NB4 (cell line): Measurements from ENCODE around the gene WDR1.

Source experiments
- MYC ChIP-seq: IDR thresholded peaks from 2 replicates; pipeline ENCODE4 v1.6.1; 2011; ENCODE audit warnings: low read depth, low read length
- POLR2A ChIP-seq: IDR thresholded peaks from 2 replicates; pipeline ENCODE4 v1.6.1; 2011; ENCODE audit warnings: mild to moderate bottlenecking; ENCODE audit not compliant: insufficient read length; ENCODE audit errors: extremely low read depth
- TF ChIP-seq, protein P1 (sequence below): IDR thresholded peaks from one replicate; pipeline ENCODE4 v1.5.1; 2012; ENCODE audit warnings: low read depth, low read length

DNA sequence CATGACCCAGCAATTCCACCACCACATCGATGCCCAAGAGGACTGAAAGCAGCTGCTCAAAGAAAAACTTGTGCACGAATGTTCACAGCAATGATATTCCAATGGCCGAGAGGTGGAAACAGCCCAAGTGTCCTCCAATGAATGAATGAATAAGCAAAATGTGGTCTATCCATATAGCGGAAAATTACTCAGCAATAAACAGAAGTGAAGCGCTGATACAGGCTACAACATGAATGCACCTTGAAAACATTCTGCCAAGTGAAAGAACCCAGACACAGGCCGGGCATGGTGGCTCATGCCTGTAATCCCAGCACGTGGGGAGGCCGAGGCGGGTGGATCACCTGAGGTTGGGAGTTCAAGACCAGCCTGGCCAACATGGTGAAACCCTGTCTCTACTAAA lies 90.1 kb downstream of the WDR1 start:
- TF ChIP-seq MYC (no peak), POLR2A (no peak)
- TF ChIP-seq, protein P1, sequence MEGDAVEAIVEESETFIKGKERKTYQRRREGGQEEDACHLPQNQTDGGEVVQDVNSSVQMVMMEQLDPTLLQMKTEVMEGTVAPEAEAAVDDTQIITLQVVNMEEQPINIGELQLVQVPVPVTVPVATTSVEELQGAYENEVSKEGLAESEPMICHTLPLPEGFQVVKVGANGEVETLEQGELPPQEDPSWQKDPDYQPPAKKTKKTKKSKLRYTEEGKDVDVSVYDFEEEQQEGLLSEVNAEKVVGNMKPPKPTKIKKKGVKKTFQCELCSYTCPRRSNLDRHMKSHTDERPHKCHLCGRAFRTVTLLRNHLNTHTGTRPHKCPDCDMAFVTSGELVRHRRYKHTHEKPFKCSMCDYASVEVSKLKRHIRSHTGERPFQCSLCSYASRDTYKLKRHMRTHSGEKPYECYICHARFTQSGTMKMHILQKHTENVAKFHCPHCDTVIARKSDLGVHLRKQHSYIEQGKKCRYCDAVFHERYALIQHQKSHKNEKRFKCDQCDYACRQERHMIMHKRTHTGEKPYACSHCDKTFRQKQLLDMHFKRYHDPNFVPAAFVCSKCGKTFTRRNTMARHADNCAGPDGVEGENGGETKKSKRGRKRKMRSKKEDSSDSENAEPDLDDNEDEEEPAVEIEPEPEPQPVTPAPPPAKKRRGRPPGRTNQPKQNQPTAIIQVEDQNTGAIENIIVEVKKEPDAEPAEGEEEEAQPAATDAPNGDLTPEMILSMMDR, result no peak
